ENCODE results near the gene COL4A6. TPM values are rescaled to one million over a fixed set of nuclear protein-coding genes. Genes with fewer than 3 reads are reported as not detected.

Gene COL4A6
- polyA plus RNA-seq, 3 donors, result not detected

DNA sequence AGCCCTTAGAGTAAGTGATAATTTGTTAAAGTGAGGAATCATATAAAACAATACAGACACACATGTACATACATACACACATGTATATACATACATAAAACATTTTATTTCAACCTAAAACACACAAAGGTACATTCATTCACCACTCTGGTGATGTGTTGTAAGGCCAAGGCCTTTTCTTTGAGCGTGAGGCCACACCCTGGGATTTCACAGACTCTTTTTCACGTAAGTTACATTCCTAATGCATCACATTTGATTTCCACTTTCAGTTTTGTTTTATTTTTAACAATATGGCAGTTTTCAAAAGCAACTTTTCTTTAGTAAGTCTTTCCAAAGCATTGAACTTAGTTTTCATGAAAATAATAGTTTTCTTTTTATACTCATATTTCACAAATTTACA is 170.7 kb downstream of the COL4A6 start:
- intact Hi-C loops (cut with micrococcal nuclease), result no loop called here
- Histone ChIP-seq H3K9me3 (replicated peaks in 1 of 2; ENCODE audit: control insufficient read depth in 1 of 2, insufficient read depth in 1 of 2, low read length in 2 of 2) (no peaks in the 10 kb centered on the region), H3K27me3 (ENCODE audit: control insufficient read depth in 2 of 2, insufficient read depth in 2 of 2, low read length in 2 of 2) (no peaks in the 10 kb centered on the region), H3K9ac (ENCODE audit: insufficient read depth, low read length, poor library complexity, severe bottlenecking) (no peak overlapping the region), H3K4me2 (replicated peaks; ENCODE audit: extremely low read depth, low read length, poor library complexity, severe bottlenecking) (no peak overlapping the region), H3K36me3 (replicated peaks in 1 of 2; ENCODE audit: control insufficient read depth in 1 of 2, insufficient read depth in 2 of 2, low read length in 2 of 2) (no peaks in the 10 kb centered on the region), H3K27ac (ENCODE audit: low read depth in 1 of 2, low read length in 2 of 2) (no peak overlapping the region), H3K4me3 (replicated peaks in 1 of 3; ENCODE audit: low read depth in 2 of 3, low read length in 3 of 3) (no peak overlapping the region), H3K4me1 (ENCODE audit: control insufficient read depth in 1 of 2, insufficient read depth in 2 of 2, low read length in 2 of 2) (no peaks in the 10 kb centered on the region), H4K20me1 (ENCODE audit: insufficient read depth, low read length) (no peaks in the 10 kb centered on the region), H3K79me2 (ENCODE audit: insufficient read depth, low read length) (no peaks in the 10 kb centered on the region), H2AFZ (ENCODE audit: insufficient read depth, low read depth, low read length, poor library complexity, severe bottlenecking) (no peak overlapping the region)
- Mint-ChIP-seq H3K9me3 (peaks cover 0 to 3% (median 0%) of the 10 kb centered on the region in 7 donors), H3K4me1 (no peaks in the 10 kb centered on the region), H3K27ac (no peak overlapping the region), H3K4me3 (no peak overlapping the region), H3K36me3 (no peaks in the 10 kb centered on the region), H3K27me3 (ENCODE audit: low read depth in 3 of 3) (peaks cover 0 to 2% (median 2%) of the 10 kb centered on the region in 3 donors)
- no peak for TF ChIP-seq CTCF (IDR thresholded peaks at IDR 0.05)
- no peak for DNase-seq
- no CpG with 5 or more reads among the region's 2 CpGs for WGBS (ENCODE audit: insufficient coverage)

GRCh38 chrX:108264376-108264775 is 173.8 kb downstream of the COL4A6 start:
- no peak overlapping the region for H3K4me3 Mint-ChIP-seq
- no peak overlapping the region for H2AFZ ChIP-seq (ENCODE audit: insufficient read depth, low read depth, low read length, poor library complexity, severe bottlenecking)
- H3K4me2 ChIP-seq (replicated peaks; ENCODE audit: extremely low read depth, low read length, poor library complexity, severe bottlenecking), result no peak overlapping the region
- H4K20me1 ChIP-seq (ENCODE audit: insufficient read depth, low read length), result no peaks in the 10 kb centered on the region
- DNase-seq, result no peak
- no peak overlapping the region for H3K27ac ChIP-seq (ENCODE audit: low read depth in 1 of 2, low read length in 2 of 2)
- no CpG with 5 or more reads among the region's 2 CpGs for WGBS (ENCODE audit: insufficient coverage)
- no peaks in the 10 kb centered on the region for H3K36me3 Mint-ChIP-seq
- intact Hi-C loops (cut with micrococcal nuclease), result no loop called here
- no peaks in the 10 kb centered on the region for H3K79me2 ChIP-seq (ENCODE audit: insufficient read depth, low read length)
- H3K9me3 ChIP-seq (replicated peaks in 1 of 2; ENCODE audit: control insufficient read depth in 1 of 2, insufficient read depth in 1 of 2, low read length in 2 of 2), result no peaks in the 10 kb centered on the region
- no peaks in the 10 kb centered on the region for H3K4me1 ChIP-seq (ENCODE audit: control insufficient read depth in 1 of 2, insufficient read depth in 2 of 2, low read length in 2 of 2)
- H3K27ac Mint-ChIP-seq, result no peak overlapping the region
- no peaks in the 10 kb centered on the region for H3K4me1 Mint-ChIP-seq
- H3K9me3 Mint-ChIP-seq, result peaks cover 0 to 4% (median 1%) of the 10 kb centered on the region in 7 donors
- TF ChIP-seq CTCF (IDR thresholded peaks at IDR 0.05), result no peak
- H3K4me3 ChIP-seq (replicated peaks in 1 of 3; ENCODE audit: low read depth in 2 of 3, low read length in 3 of 3), result no peak overlapping the region
- no peak overlapping the region for H3K9ac ChIP-seq (ENCODE audit: insufficient read depth, low read length, poor library complexity, severe bottlenecking)
- H3K36me3 ChIP-seq (replicated peaks in 1 of 2; ENCODE audit: control insufficient read depth in 1 of 2, insufficient read depth in 2 of 2, low read length in 2 of 2), result no peaks in the 10 kb centered on the region
- H3K27me3 Mint-ChIP-seq (ENCODE audit: low read depth in 3 of 3), result peaks cover 0 to 2% (median 2%) of the 10 kb centered on the region in 3 donors
- H3K27me3 ChIP-seq (ENCODE audit: control insufficient read depth in 2 of 2, insufficient read depth in 2 of 2, low read length in 2 of 2), result no peaks in the 10 kb centered on the region

Data from CD14-positive monocyte (primary cell).